ENCODE measurements around the gene FAM43B.

Gene FAM43B

GRCh38 chr1:20551161-20551560 lies 1.2 kb upstream of the FAM43B start:
- Histone ChIP-seq H3K9me3 (ENCODE audit: control insufficient read depth in 2 of 2, low read length in 2 of 2) (no peaks in the 10 kb centered on the region), H3K27me3 (ENCODE audit: control insufficient read depth in 2 of 2, insufficient read depth in 2 of 2, low read length in 2 of 2) (peaks cover 33 to 44% of the 10 kb centered on the region in 2 donors), H3K27ac (ENCODE audit: low read depth in 2 of 2, low read length in 2 of 2) (no peak overlapping the region), H3K36me3 (ENCODE audit: control insufficient read depth in 2 of 2, insufficient read depth in 2 of 2, low read length in 2 of 2) (no peaks in the 10 kb centered on the region), H3K4me1 (ENCODE audit: control insufficient read depth in 2 of 2, insufficient read depth in 2 of 2, low read length in 2 of 2) (peaks cover 0 to 4% of the 10 kb centered on the region in 2 donors), H3K4me3 (ENCODE audit: low read length in 2 of 2) (no peak overlapping the region), H3K9ac (ENCODE audit: low read depth in 1 of 2, low read length in 2 of 2) (no peak overlapping the region)

- no peak overlapping the region for H3K27ac ChIP-seq (ENCODE audit: low read depth in 2 of 2, low read length in 2 of 2)
- no peaks in the 10 kb centered on the region for H3K9me3 ChIP-seq (ENCODE audit: control insufficient read depth in 2 of 2, low read length in 2 of 2)
- peaks cover 33 to 41% of the 10 kb centered on the region in 2 donors for H3K27me3 ChIP-seq (ENCODE audit: control insufficient read depth in 2 of 2, insufficient read depth in 2 of 2, low read length in 2 of 2)
- no peaks in the 10 kb centered on the region for H3K36me3 ChIP-seq (ENCODE audit: control insufficient read depth in 2 of 2, insufficient read depth in 2 of 2, low read length in 2 of 2)
- H3K4me1 ChIP-seq (ENCODE audit: control insufficient read depth in 2 of 2, insufficient read depth in 2 of 2, low read length in 2 of 2): peaks cover 0 to 4% of the 10 kb centered on the region in 2 donors
- no peak overlapping the region for H3K4me3 ChIP-seq (ENCODE audit: low read length in 2 of 2)
- no peak overlapping the region for H3K9ac ChIP-seq (ENCODE audit: low read depth in 1 of 2, low read length in 2 of 2)
Measured at GRCh38 chr1:20552728-20553445, 514 bp downstream of the FAM43B start.

DNA sequence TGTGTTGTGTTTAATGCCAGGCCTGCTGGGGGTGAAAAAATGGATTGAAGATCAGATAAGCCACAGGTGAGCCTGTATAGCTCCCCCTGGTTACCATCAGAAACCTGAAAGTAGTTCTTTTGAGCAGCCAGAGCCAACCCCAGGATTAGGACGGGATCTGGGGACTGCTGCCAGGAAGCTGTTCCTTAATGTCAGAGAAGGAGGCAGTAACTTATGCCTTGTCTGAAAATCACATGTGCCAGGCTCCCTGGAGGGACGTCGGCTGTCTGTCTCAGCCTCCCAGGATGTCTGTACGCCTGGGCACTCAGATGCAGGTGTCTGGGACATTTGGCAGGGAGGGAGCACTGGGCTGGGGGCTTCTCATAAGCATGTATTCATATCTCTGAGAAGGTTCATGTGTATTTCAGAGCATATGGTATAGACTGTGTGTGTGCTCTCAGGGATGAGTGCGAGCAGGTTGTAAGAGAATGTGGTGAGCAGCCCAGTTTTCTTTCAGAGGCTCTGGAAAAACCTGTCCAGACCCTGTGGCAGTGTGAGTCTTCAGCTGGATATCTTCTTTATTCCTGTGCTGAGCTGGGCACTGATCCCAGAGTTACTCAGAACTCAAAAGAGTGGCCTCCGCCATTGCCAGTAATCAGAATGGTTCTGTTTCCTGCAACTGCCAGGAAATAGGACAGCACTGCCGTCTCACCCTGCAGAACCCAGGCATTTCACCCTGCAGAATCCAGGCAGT lies 2.8 kb downstream of the FAM43B start:
- H3K4me1 ChIP-seq (ENCODE audit: control insufficient read depth in 2 of 2, insufficient read depth in 2 of 2, low read length in 2 of 2): peaks cover 0 to 4% of the 10 kb centered on the region in 2 donors
- H3K36me3 ChIP-seq (ENCODE audit: control insufficient read depth in 2 of 2, insufficient read depth in 2 of 2, low read length in 2 of 2): no peaks in the 10 kb centered on the region
- peaks cover 28 to 41% of the 10 kb centered on the region in 2 donors for H3K27me3 ChIP-seq (ENCODE audit: control insufficient read depth in 2 of 2, insufficient read depth in 2 of 2, low read length in 2 of 2)
- H3K9me3 ChIP-seq (ENCODE audit: control insufficient read depth in 2 of 2, low read length in 2 of 2): no peaks in the 10 kb centered on the region
- H3K27ac ChIP-seq (ENCODE audit: low read depth in 2 of 2, low read length in 2 of 2): no peak overlapping the region
- no peak overlapping the region for H3K4me3 ChIP-seq (ENCODE audit: low read length in 2 of 2)
- no peak overlapping the region for H3K9ac ChIP-seq (ENCODE audit: low read depth in 1 of 2, low read length in 2 of 2)

GRCh38 chr1:20555758-20556120 lies 3.4 kb downstream of the FAM43B start:
- Histone ChIP-seq H3K27ac (ENCODE audit: low read depth in 2 of 2, low read length in 2 of 2) (no peak overlapping the region), H3K4me1 (ENCODE audit: control insufficient read depth in 2 of 2, insufficient read depth in 2 of 2, low read length in 2 of 2) (peaks cover 0 to 4% of the 10 kb centered on the region in 2 donors), H3K27me3 (ENCODE audit: control insufficient read depth in 2 of 2, insufficient read depth in 2 of 2, low read length in 2 of 2) (peaks cover 28 to 44% of the 10 kb centered on the region in 2 donors), H3K9ac (ENCODE audit: low read depth in 1 of 2, low read length in 2 of 2) (no peak overlapping the region), H3K9me3 (ENCODE audit: control insufficient read depth in 2 of 2, low read length in 2 of 2) (no peaks in the 10 kb centered on the region), H3K4me3 (ENCODE audit: low read length in 2 of 2) (no peak overlapping the region), H3K36me3 (ENCODE audit: control insufficient read depth in 2 of 2, insufficient read depth in 2 of 2, low read length in 2 of 2) (no peaks in the 10 kb centered on the region)

GRCh38 chr1:20558191-20558590 lies 5.8 kb downstream of the FAM43B start:
- Histone ChIP-seq H3K4me3 (ENCODE audit: low read length in 2 of 2) (no peak overlapping the region), H3K9me3 (ENCODE audit: control insufficient read depth in 2 of 2, low read length in 2 of 2) (no peaks in the 10 kb centered on the region), H3K9ac (ENCODE audit: low read depth in 1 of 2, low read length in 2 of 2) (no peak overlapping the region), H3K36me3 (ENCODE audit: control insufficient read depth in 2 of 2, insufficient read depth in 2 of 2, low read length in 2 of 2) (no peaks in the 10 kb centered on the region), H3K27ac (ENCODE audit: low read depth in 2 of 2, low read length in 2 of 2) (no peak overlapping the region), H3K4me1 (ENCODE audit: control insufficient read depth in 2 of 2, insufficient read depth in 2 of 2, low read length in 2 of 2) (peaks cover 0 to 1% of the 10 kb centered on the region in 2 donors), H3K27me3 (ENCODE audit: control insufficient read depth in 2 of 2, insufficient read depth in 2 of 2, low read length in 2 of 2) (peaks cover 18 to 30% of the 10 kb centered on the region in 2 donors)

DNA sequence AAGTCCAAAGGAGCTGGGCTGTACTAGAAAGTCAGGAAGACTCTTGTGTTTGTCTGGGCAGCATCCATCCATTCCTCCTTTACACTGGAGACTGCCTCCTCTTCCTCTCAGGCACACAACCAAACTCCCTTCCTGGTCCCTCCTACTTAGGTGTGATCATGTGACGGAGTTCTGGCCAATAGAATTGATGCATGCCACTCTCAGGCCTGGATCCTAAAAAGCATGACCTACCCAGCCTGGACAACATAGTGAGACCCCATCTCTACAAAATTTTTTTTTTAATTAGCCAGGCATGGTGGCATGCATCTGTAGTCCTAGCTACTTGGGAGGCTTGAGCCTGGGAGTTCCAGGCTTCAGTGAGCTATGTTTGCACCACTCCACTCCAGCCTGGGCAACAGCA lies 8.6 kb downstream of the FAM43B start:
- no peaks in the 10 kb centered on the region for H3K4me1 ChIP-seq (ENCODE audit: control insufficient read depth in 2 of 2, insufficient read depth in 2 of 2, low read length in 2 of 2)
- H3K4me3 ChIP-seq (ENCODE audit: low read length in 2 of 2): no peak overlapping the region
- H3K27ac ChIP-seq (ENCODE audit: low read depth in 2 of 2, low read length in 2 of 2): no peak overlapping the region
- H3K27me3 ChIP-seq (ENCODE audit: control insufficient read depth in 2 of 2, insufficient read depth in 2 of 2, low read length in 2 of 2): peaks cover 2 to 19% of the 10 kb centered on the region in 2 donors
- no peak overlapping the region for H3K9ac ChIP-seq (ENCODE audit: low read depth in 1 of 2, low read length in 2 of 2)
- no peaks in the 10 kb centered on the region for H3K9me3 ChIP-seq (ENCODE audit: control insufficient read depth in 2 of 2, low read length in 2 of 2)
- H3K36me3 ChIP-seq (ENCODE audit: control insufficient read depth in 2 of 2, insufficient read depth in 2 of 2, low read length in 2 of 2): no peaks in the 10 kb centered on the region

DNA sequence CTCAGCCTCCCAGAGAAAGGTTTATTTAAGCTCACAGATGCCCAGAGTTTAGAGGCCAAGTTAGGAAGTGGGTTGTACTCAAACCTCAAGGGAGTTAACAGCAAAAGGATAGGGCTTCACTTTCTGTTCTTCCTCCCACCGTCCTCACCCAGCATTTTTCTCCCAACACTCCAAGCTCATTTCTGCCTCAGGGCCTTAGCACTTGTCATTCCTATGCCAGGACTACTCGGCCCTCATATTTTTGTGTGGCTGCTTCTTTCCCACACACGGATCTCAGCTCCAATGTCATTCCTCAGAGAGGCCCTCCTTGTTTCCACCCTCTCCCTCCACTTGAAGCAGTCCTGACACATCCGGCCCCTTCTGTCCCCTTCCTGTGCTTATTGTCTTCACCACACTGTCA lies 12.9 kb downstream of the FAM43B start:
- H3K9me3 ChIP-seq (ENCODE audit: control insufficient read depth in 2 of 2, low read length in 2 of 2): no peaks in the 10 kb centered on the region
- H3K27me3 ChIP-seq (ENCODE audit: control insufficient read depth in 2 of 2, insufficient read depth in 2 of 2, low read length in 2 of 2): peaks cover 5 to 19% of the 10 kb centered on the region in 2 donors
- H3K9ac ChIP-seq (ENCODE audit: low read depth in 1 of 2, low read length in 2 of 2): no peak overlapping the region
- H3K4me1 ChIP-seq (ENCODE audit: control insufficient read depth in 2 of 2, insufficient read depth in 2 of 2, low read length in 2 of 2): no peaks in the 10 kb centered on the region
- H3K4me3 ChIP-seq (ENCODE audit: low read length in 2 of 2): no peak overlapping the region
- H3K27ac ChIP-seq (ENCODE audit: low read depth in 2 of 2, low read length in 2 of 2): no peak overlapping the region
- no peaks in the 10 kb centered on the region for H3K36me3 ChIP-seq (ENCODE audit: control insufficient read depth in 2 of 2, insufficient read depth in 2 of 2, low read length in 2 of 2)

GRCh38 chr1:20569523-20570098 lies 17.2 kb downstream of the FAM43B start:
- Histone ChIP-seq H3K4me3 (ENCODE audit: low read length in 2 of 2) (no peak overlapping the region), H3K27me3 (ENCODE audit: control insufficient read depth in 2 of 2, insufficient read depth in 2 of 2, low read length in 2 of 2) (peaks cover 6 to 9% of the 10 kb centered on the region in 2 donors), H3K9ac (ENCODE audit: low read depth in 1 of 2, low read length in 2 of 2) (no peak overlapping the region), H3K27ac (ENCODE audit: low read depth in 2 of 2, low read length in 2 of 2) (no peak overlapping the region), H3K36me3 (ENCODE audit: control insufficient read depth in 2 of 2, insufficient read depth in 2 of 2, low read length in 2 of 2) (no peaks in the 10 kb centered on the region), H3K9me3 (ENCODE audit: control insufficient read depth in 2 of 2, low read length in 2 of 2) (no peaks in the 10 kb centered on the region), H3K4me1 (ENCODE audit: control insufficient read depth in 2 of 2, insufficient read depth in 2 of 2, low read length in 2 of 2) (no peaks in the 10 kb centered on the region)

- no peak overlapping the region for H3K27ac ChIP-seq (ENCODE audit: low read depth in 2 of 2, low read length in 2 of 2)
- peaks cover 0 to 9% of the 10 kb centered on the region in 2 donors for H3K27me3 ChIP-seq (ENCODE audit: control insufficient read depth in 2 of 2, insufficient read depth in 2 of 2, low read length in 2 of 2)
- H3K36me3 ChIP-seq (ENCODE audit: control insufficient read depth in 2 of 2, insufficient read depth in 2 of 2, low read length in 2 of 2): no peaks in the 10 kb centered on the region
- H3K4me3 ChIP-seq (ENCODE audit: low read length in 2 of 2): no peak overlapping the region
- no peaks in the 10 kb centered on the region for H3K4me1 ChIP-seq (ENCODE audit: control insufficient read depth in 2 of 2, insufficient read depth in 2 of 2, low read length in 2 of 2)
- H3K9me3 ChIP-seq (ENCODE audit: control insufficient read depth in 2 of 2, low read length in 2 of 2): no peaks in the 10 kb centered on the region
- H3K9ac ChIP-seq (ENCODE audit: low read depth in 1 of 2, low read length in 2 of 2): no peak overlapping the region
Measured at GRCh38 chr1:20571427-20571826, 19.1 kb downstream of the FAM43B start.

DNA sequence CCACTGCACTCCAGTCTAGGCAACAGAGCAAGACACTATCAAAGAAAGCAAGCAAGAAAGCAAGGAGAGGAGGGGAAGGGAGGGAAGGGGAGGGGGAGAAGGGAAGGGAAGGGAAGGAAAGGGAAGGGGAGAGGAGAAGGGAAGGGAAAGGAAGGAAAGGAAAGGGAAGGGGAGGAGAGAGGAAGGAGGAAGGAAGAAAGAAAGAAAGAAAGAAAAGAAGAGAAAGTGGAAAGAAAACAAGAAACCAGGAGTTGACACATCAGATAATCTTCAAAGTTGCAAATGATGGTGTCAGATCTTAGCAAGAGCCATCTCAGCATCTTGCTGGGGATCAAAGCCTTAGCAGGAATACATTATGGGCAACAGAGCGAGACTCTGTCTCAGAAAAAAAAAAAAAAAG lies 21.6 kb downstream of the FAM43B start:
- Histone ChIP-seq H3K4me3 (ENCODE audit: low read length in 2 of 2) (no peak overlapping the region), H3K9me3 (ENCODE audit: control insufficient read depth in 2 of 2, low read length in 2 of 2) (no peaks in the 10 kb centered on the region), H3K27me3 (ENCODE audit: control insufficient read depth in 2 of 2, insufficient read depth in 2 of 2, low read length in 2 of 2) (peaks cover 0 to 9% of the 10 kb centered on the region in 2 donors), H3K36me3 (ENCODE audit: control insufficient read depth in 2 of 2, insufficient read depth in 2 of 2, low read length in 2 of 2) (no peaks in the 10 kb centered on the region), H3K9ac (ENCODE audit: low read depth in 1 of 2, low read length in 2 of 2) (no peak overlapping the region), H3K4me1 (ENCODE audit: control insufficient read depth in 2 of 2, insufficient read depth in 2 of 2, low read length in 2 of 2) (no peaks in the 10 kb centered on the region), H3K27ac (ENCODE audit: low read depth in 2 of 2, low read length in 2 of 2) (no peak overlapping the region)
